Endodermal cell (in vitro differentiated cells): ENCODE data around the gene TREML1. TPM values are rescaled to one million over a fixed set of nuclear protein-coding genes. Genes with fewer than 3 reads are reported as not detected.

Source experiments
- DNase-seq: peaks from one replicate; pipeline ENCODE4 v3.0.0-alpha.2; 2017
- H3K27ac ChIP-seq: 2 replicates; pipeline ENCODE4 v1.5.1; 2013; ENCODE audit warnings: mild to moderate bottlenecking, low read depth, low read length, moderate library complexity
- H3K27me3 ChIP-seq: 2 replicates; pipeline ENCODE4 v1.6.1; 2013; ENCODE audit warnings: mild to moderate bottlenecking, low read length, moderate library complexity; ENCODE audit not compliant: insufficient read depth, control insufficient read depth, poor library complexity, severe bottlenecking
- H3K36me3 ChIP-seq: 2 replicates; pipeline ENCODE4 v1.7.0; 2013; ENCODE audit warnings: mild to moderate bottlenecking, low read length, moderate library complexity; ENCODE audit not compliant: control insufficient read depth, insufficient read depth
- H3K4me1 ChIP-seq: one replicate; pipeline ENCODE4 v1.7.0; 2013; ENCODE audit warnings: low read length; ENCODE audit not compliant: control insufficient read depth, insufficient read depth
- H3K4me3 ChIP-seq: 2 replicates; pipeline ENCODE4 v1.5.1; 2013; ENCODE audit warnings: mild to moderate bottlenecking, low read length, moderate library complexity
- H3K9ac ChIP-seq: 2 replicates; pipeline ENCODE4 v1.6.1; 2013; ENCODE audit warnings: mild to moderate bottlenecking, low read length, moderate library complexity; ENCODE audit not compliant: poor library complexity, severe bottlenecking; ENCODE audit errors: extremely low read depth
- H3K9me3 ChIP-seq: 2 replicates; pipeline ENCODE4 v1.6.1; 2013; ENCODE audit warnings: mild to moderate bottlenecking, low read length, moderate library complexity; ENCODE audit not compliant: control insufficient read depth
- H3K27ac Mint-ChIP-seq: 2 replicates; pipeline ENCODE4 v1.8.0; 2020; ENCODE audit warnings: mixed read lengths
- H3K27me3 Mint-ChIP-seq: 2 replicates; pipeline ENCODE4 v1.8.0; 2021; ENCODE audit warnings: mild to moderate bottlenecking, mixed read lengths; ENCODE audit not compliant: insufficient read depth
- H3K36me3 Mint-ChIP-seq: 2 replicates; pipeline ENCODE4 v1.8.0; 2020; ENCODE audit warnings: low read depth, mixed read lengths
- H3K4me1 Mint-ChIP-seq: 2 replicates; pipeline ENCODE4 v1.8.0; 2020; ENCODE audit warnings: mixed read lengths
- H3K4me3 Mint-ChIP-seq: 2 replicates; pipeline ENCODE4 v1.8.0; 2020; ENCODE audit warnings: mild to moderate bottlenecking, moderate library complexity, mixed read lengths
- H3K9me3 Mint-ChIP-seq: 2 replicates; pipeline ENCODE4 v1.8.0; 2020; ENCODE audit warnings: mild to moderate bottlenecking, mixed read lengths
- WGBS, 2 experiments: methylation state at CpG; one replicate each; pipeline versions ENCODE4 v1.1.5 to v1.1.7; 2013; ENCODE audit warnings: missing lambda C conversion rate in 2 of 2, mixed read lengths in 1 of 2; ENCODE audit not compliant: insufficient coverage in 1 of 2, insufficient read length in 1 of 2; 5-methylcytosine and 5-hydroxymethylcytosine counted together
- total RNA-seq, 2 donors: library from RNA; stranded (reverse); fragmentation: NEBNext Ultra II Directional in 1 of 2; extraction: Animal tissue kit (Norgen Biotek cat#: 25700) in 1 of 2; gene quantifications; 2 replicates in 1 of 2; 3 replicates in 1 of 2; pipeline ENCODE4 v1.2.1, GENCODE V29; 2021
- TF ChIP-seq, protein P1 (sequence below): fragments of 200-600 bp; sonication (generic); conservative IDR thresholded peaks from 2 replicates; pipeline ENCODE4 v1.5.0; 2021; ENCODE audit warnings: antibody characterized with exemption, mild to moderate bottlenecking

The TREML1 gene
- total RNA-seq, 2 donors from 2014 or later = 0.31 to 0.53 TPM

DNA sequence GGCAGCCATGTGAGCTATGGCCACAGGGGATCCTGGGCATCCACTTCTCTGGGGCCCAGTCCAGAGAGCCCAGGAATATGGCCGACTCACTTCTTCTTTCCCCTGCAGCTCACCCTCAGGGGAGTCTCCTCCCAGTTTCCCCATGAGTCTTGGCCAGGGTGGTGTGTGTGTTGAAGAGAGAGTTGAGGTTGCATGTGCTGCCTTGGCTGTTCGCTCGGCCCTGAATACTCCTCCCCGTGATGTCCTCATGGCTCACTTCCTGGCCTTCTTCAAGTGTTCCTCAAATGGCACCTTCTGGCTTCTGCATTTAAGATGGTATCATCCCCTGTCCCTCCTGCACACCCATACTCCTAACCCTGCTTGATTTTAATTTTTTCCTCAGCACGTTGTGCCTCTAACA, 3.2 kb upstream of the TREML1 start:
- Histone ChIP-seq H3K27ac (no peak overlapping the region), H3K4me1 (peaks cover 3% of the 10 kb centered on the region), H3K4me3 (no peak overlapping the region), H3K36me3 (no peaks in the 10 kb centered on the region), H3K9me3 (no peaks in the 10 kb centered on the region), H3K27me3 (no peaks in the 10 kb centered on the region), H3K9ac (no peak overlapping the region)
- Mint-ChIP-seq H3K4me1 (peaks cover 20% of the 10 kb centered on the region), H3K27ac (no peak overlapping the region), H3K4me3 (no peak overlapping the region), H3K27me3 (peaks cover 13% of the 10 kb centered on the region), H3K36me3 (no peaks in the 10 kb centered on the region), H3K9me3 (no peaks in the 10 kb centered on the region)
- DNase-seq = no peak
- WGBS, 2 experiments = 72 to 92% methylated on average over 4 to 5 of the region's 5 CpGs
- TF ChIP-seq, protein P1, sequence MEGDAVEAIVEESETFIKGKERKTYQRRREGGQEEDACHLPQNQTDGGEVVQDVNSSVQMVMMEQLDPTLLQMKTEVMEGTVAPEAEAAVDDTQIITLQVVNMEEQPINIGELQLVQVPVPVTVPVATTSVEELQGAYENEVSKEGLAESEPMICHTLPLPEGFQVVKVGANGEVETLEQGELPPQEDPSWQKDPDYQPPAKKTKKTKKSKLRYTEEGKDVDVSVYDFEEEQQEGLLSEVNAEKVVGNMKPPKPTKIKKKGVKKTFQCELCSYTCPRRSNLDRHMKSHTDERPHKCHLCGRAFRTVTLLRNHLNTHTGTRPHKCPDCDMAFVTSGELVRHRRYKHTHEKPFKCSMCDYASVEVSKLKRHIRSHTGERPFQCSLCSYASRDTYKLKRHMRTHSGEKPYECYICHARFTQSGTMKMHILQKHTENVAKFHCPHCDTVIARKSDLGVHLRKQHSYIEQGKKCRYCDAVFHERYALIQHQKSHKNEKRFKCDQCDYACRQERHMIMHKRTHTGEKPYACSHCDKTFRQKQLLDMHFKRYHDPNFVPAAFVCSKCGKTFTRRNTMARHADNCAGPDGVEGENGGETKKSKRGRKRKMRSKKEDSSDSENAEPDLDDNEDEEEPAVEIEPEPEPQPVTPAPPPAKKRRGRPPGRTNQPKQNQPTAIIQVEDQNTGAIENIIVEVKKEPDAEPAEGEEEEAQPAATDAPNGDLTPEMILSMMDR = no peak

DNA sequence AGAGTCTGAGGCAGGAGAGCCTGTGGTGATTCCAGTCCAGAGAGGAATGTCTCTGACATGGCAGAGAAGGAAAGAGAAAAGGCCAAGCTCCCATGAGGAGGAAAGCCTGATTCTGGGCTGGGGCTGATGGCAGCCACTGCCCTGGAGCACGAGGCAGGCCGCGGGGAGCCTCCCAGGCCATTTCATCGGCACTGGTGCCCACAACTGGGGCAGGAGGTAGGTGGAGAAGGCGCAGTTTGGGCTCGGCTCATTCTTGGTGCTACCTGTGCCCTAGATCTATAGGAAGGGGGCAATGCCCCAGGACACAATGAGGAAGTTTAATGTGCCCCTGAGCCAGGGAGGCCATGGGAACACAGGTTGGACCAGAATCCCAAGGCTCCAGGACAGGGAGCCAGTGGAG, 2.6 kb upstream of the TREML1 start:
- Mint-ChIP-seq H3K36me3 (no peaks in the 10 kb centered on the region), H3K4me3 (no peak overlapping the region), H3K9me3 (no peaks in the 10 kb centered on the region), H3K27ac (no peak overlapping the region), H3K27me3 (peaks cover 13% of the 10 kb centered on the region), H3K4me1 (peaks cover 20% of the 10 kb centered on the region)
- Histone ChIP-seq H3K4me3 (no peak overlapping the region), H3K9ac (no peak overlapping the region), H3K27ac (no peak overlapping the region), H3K27me3 (no peaks in the 10 kb centered on the region), H3K9me3 (no peaks in the 10 kb centered on the region), H3K4me1 (peaks cover 3% of the 10 kb centered on the region), H3K36me3 (no peaks in the 10 kb centered on the region)
- no peak for DNase-seq
- TF ChIP-seq, protein P1 = no peak
- 87 to 89% methylated on average over 3 to 6 of the region's 6 CpGs for WGBS, 2 experiments

DNA sequence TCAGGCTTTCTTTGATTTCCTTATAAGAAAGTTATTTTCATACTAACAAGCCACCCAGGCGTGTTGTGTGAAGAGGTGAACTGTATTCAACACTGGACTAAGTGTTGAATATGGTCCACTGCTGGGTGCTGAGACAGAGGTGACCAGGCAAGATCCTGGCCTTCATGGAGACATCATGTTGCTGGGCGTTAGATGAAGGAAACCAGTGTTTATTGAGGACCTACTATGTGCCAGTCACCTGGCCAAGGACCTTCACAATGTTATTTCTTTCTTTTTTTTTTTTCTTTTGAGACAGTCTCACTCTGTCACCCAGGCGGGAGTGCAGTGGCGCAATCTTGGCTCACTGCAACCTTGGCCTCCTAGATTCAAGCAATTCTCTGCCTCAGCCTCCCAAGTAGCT, 1.9 kb upstream of the TREML1 start:
- no peak overlapping the region for H3K27ac Mint-ChIP-seq
- Histone ChIP-seq H3K27ac (no peak overlapping the region), H3K36me3 (no peaks in the 10 kb centered on the region), H3K9ac (no peak overlapping the region), H3K4me3 (no peak overlapping the region), H3K4me1 (peaks cover 3% of the 10 kb centered on the region), H3K9me3 (no peaks in the 10 kb centered on the region), H3K27me3 (no peaks in the 10 kb centered on the region)
- H3K4me1 Mint-ChIP-seq = peaks cover 20% of the 10 kb centered on the region
- H3K27me3 Mint-ChIP-seq = peaks cover 13% of the 10 kb centered on the region
- H3K4me3 Mint-ChIP-seq = no peak overlapping the region
- H3K36me3 Mint-ChIP-seq = no peaks in the 10 kb centered on the region
- WGBS, 2 experiments = 92 to 97% methylated on average over 3 to 4 of the region's 4 CpGs
- TF ChIP-seq, protein P1 = no peak
- DNase-seq = no peak
- H3K9me3 Mint-ChIP-seq = no peaks in the 10 kb centered on the region
